CD4-positive, alpha-beta T cell treated with Interleukin-15 for 1 hour (primary cell): ENCODE measurements around the gene PEAK3.

Experiments used
- DNase-seq: peaks from one replicate; pipeline ENCODE4 v3.0.0-alpha.2; 2020

Gene PEAK3, protein sequence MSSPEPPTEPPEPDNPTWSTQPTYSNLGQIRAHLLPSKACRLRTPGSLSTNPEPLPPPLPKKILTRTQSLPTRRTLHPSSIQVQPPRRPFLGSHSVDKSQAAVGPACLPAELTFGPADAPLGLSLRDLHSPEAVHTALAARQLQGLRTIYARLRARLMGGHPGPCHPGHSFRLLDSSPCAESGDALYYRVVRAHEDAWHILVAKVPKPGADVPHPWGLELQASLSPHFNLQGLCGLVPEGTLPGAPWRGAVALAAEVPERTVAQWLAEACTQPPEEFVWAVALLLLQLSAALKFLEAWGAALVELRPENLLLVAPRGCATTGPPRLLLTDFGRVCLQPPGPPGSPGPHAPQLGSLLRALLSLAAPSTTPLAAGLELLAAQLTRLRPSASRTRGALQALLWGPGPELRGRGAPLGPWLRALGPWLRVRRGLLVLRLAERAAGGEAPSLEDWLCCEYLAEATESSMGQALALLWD

DNA sequence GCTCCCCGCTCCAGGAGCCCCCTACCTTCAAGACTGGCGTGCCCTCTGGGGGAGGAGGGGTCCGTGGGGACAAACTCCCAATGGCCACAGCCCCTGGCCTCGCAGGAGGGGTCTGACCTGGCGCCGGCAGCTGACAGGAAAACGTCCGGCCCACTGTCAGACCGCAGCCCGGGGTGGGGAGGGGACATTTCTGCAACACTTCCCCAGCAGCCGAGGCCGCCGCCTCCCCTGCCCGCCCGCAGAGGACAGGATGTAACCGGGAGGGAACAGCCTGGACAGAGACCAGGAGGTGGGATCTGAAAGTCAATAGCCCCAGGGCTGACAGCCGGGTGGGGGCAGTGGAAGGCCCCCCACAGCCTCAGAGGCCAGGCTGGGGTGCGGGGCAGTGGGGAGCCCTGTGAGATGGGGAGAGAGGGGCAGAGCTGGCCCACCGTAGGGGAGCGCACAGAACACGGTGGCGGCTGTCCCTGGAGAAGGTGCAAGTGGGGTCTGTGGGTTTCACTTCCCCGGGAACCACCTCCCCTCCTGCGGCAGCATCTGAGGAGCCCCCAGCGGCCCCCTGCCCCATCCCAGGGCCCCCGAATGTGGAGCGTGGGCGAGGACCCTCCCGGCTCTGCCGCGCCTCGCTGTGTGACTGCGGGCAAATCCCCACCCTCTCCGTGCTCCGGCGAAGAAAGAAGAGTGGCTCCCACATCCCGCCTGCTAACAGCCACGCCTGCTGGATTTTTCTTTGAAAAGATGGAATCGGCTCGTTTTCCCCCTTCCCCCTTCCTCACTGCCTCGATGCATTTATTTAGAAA lies at the start of gene PEAK3:
TSS of gene PEAK3 (minus strand) at position 114 of the 800 bp plus-strand sequence. CDS start 1,244 bp downstream, outside the sequence.
- DNase-seq, result peak; percentile 58

DNA sequence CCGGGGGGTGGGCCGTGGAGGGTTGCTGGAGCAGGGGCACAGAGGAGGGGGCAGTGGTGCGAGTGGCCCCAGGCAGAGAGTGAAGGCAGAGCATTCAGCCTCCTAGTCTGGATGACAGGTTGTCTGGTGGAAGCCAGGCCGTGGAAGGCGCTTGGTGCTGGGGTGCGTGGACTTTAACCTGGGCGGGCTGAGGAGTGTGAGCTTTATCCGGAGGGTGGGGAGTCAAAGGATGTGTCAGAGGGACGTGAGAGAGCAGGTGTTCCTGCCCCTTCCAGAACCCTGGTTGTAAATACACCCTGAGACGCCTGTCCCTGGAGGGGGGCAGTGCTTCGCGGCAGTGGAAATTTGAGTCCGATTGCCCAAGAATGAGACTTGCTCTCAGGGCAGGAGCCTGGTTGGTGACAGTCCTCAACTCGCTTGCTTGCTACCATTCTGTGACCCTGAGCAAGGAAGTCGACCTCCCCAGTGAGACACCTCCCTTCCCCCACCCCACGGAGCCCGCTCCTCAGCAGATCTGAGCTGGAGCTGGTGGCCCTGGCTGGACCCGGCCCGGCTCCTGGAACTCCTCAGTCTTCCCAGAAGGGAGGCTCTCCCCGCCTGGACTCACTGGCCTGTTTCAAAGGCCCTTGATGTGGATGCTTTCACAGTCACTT lies 48.8 kb upstream of the PEAK3 start:
- no peak for DNase-seq

DNA sequence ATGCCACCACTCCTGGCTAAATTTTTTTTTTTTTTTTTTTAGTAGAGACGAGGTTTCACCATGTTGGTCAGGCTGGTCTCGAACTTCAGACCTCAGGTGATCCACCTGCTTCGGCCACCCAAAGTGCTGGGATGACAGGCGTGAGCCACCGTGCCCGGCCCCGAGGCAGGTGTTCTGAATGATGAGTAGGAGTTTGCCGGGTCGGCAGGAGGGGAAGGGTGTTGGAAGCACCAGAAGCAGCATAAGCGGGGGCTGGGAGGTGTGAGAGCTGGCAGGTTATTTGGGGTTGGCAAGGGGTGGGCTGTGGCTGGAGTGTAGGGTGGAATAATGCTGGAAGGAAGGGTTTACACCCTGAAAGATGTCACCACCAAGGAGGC lies 48.3 kb upstream of the PEAK3 start:
- no peak for DNase-seq

DNA sequence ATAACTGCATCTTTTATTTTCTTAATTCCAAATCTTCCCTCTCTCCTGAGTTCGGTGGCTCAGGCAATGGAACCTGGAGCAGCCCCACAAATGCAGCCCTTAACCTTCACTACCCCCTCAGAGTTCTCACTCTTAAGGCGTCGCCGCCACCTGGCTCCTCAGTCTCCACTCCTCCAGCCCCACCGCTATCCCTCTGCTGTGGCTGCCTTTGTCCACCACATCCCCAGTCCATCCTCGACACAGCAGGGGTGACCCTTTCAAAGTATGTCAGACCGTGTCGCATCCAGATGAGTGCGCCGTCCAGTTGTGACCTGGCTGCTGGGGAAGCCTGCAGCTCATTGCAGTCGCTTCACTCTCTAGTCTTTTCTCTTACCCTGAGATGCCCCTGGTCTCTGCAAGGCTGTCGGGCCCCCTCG lies 47.5 kb upstream of the PEAK3 start:
- no peak for DNase-seq

DNA sequence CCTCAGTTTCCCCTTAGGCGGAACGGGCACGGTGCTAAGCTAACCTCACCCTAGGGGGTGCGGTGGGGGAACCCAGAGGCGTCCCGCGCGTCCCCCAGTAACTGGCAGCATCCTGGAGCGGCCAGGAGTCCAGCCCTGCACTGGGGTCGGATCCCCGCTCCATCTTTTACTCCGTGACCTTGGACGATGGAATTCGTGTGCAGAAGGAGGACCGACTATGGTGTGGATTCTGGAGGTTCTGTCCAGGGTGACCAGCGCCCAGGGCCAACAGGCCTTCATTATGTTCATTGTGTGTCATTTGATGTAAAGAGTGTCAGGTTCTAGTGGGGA lies 47.1 kb upstream of the PEAK3 start:
- no peak for DNase-seq

DNA sequence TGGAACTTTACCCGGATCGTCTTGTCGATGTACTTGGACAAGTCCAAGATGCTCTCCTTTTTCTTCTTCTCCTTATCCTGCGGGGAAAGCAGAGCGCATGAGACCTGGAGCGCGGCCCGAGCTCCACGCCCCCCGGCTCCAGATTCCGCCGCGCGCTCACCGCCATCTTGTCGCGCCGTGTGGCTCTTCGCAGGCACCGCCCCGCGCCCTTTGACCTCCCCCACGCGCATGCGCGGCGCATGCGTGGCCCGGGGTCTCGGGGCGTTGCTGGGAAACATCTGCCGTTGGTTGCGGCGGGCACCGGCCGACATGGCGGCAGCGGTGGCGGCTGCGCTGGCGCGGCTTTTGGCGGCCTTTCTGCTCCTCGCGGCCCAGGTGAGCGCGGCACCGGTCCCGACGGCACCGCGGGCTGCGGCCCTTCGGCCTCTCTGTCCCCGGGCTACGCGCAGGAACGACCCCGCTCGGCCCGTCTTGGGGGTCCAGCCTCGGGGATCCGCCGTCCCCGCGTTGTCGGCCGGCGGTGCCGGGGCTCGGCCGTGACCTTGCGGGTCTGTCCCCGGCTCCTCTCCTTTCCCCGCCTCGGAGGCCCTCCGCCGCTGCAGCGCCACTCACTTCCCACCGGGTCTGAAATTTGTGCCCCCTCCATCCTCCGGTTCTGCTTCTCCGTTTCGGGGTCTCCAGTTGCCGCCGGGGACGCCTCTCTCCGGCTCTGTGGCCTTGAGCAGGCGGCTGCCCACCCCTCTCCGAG lies 46.6 kb upstream of the PEAK3 start, which contains the start of the genes LSM7 and SPPL2B:
TSS of gene LSM7 (minus strand) at position 186 of the 748 bp plus-strand sequence. CDS start at position 166, 20 bp downstream.
TSS of gene SPPL2B (plus strand) at position 284 of the 748 bp plus-strand sequence. CDS start at position 310, 26 bp downstream.
- peak; percentile 93 for DNase-seq

DNA sequence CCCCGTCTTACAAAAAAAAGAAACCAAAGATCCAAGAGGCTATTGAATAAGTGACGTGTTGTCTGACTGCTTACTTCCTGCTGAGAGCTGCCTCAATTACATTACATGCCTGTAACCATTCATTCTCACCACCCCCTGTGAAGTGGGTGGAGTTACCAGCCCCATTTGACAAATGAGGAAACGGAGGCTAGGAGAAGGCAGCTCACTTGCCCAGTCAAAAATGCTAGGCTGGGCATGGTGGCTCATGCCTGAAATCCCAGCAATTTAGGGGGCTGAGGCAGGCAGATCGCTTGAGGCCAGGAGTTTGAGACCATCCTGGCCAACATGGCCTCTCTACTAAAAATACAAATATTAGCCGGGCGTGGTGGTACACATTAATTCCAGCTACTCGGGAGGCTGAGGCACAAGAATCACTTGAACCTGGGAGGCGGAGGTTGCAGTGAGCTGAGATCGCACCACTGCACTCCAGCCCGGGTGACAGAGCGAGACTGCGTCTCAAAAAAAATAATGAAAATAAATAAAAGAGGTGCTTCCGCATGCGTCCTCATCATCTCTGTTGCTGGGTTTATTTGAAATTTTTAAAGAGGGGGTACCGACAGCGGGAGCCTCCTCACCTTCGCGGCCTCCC lies 45.9 kb upstream of the PEAK3 start:
- DNase-seq, result peak; percentile 80

DNA sequence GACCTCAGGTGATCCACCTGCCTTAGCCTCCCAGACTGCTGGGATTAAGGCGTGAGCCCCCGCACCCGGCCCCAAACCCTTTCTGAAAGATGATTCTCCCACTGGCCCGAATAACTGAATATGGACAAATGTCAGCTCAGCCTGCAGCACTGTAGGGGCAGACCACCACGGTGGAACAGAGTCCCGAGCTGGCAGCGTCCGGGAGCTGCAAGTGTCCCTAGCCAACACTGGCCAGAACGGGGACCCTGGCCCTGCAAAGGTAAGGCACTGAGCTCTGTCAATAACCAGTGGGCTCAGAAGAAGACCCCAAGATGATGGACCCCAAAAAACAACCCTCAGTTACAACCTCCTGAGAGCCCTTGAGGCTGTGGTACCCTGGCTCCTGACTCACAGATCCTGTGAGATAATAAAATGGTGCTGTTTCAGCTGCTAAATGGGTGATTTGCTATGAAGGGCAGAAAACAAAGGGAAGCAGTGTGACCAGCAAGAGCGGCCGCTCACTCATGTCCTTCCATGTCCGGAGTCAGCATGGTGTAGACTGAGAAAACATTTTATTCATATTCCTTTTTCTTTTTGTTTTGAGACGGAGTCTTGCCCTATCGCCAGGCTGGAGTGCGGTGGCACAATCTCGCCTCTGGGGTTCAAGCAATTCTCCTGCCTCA lies 44.9 kb upstream of the PEAK3 start:
- no peak for DNase-seq

DNA sequence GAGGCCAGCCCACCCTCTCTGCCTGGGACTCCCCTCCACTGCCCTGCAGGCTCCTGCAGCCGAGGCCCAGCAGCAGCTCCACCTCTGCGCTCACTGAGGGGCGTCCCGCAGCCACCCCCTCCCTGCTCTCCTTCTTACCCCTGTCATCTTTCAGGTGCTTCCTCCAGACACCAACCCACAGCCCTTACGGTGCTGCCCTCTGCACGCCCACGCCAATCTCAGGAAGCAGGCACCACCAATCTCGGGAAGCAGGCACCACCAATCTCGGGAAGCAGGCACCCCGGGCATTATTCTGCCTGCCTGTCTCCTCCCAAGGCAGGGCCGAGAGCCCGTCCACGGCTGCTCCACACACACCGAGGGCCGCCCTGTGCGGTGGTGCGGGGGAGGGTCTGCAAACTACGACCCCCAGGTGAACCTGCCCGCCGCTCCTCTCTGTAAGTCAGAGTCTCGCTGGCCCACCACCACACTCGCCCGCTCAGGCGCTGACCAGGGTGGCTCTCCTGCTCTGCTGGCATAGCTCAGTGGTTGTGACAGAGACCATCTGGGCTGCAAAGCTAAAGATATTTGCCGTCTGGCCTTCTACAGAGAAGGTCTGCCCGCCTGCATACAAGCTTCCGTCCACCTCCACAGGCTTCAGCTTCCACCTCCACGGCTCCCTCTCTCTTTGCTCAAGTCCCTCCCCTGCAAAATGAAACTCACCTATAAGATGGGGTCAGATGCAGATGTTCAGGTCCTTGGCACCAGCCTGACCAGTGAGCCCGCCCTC lies 43.5 kb upstream of the PEAK3 start:
- peak; percentile 38 for DNase-seq

DNA sequence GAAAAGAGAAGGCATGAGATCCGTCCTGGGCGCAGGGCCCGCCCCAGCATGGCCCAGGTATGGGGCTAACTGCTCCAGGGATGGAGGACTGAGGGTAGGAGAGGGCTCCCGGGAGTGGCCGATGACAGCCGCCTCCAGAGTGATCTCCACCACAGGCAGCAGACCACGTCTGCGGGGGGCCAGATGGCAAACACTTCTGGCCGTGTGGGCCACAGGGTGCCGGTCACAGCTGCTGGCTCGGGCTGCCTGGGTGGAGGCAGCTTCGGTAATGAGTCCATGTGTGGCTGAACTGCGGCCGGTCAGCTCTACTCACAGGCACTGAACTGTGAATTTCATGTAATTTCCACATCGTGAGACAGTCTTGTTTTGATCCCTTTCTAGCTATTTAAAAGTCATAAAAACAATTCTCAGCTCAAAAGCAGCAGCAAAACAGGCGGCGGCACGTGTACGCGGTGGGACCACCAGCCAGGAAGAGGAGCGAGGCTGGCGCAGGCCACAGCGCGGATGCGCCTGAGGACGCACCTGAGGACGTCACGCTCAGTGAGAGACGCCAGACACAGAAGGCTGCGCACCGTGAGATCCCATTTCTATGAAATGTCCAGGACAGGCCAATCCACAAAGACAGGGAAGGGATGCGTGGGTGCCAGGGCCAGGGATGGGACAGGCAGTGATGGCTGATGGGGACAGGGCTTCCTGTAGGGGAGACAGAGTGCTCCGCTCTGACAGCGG lies 42.4 kb upstream of the PEAK3 start:
- peak; percentile 38 for DNase-seq

DNA sequence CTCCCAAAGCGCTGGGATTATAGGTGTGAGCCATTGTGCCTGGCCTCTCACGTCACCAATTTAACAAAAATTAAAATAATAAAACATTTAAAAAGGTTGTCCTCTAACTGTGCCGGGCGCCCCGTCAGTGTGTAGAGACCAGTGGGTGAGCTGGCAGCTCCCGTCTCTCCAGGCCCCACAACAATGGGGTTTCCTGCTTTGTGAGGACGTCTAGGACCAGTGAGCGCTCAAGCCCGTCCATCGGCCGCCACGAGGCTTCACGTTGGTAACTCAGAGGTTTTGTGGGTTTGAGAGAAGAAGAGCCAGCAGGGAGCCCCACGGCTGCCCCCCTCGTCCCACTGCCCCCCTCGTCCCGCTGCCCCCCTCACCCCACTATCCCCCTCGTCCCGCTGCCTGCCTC lies 41.7 kb upstream of the PEAK3 start:
- no peak for DNase-seq

DNA sequence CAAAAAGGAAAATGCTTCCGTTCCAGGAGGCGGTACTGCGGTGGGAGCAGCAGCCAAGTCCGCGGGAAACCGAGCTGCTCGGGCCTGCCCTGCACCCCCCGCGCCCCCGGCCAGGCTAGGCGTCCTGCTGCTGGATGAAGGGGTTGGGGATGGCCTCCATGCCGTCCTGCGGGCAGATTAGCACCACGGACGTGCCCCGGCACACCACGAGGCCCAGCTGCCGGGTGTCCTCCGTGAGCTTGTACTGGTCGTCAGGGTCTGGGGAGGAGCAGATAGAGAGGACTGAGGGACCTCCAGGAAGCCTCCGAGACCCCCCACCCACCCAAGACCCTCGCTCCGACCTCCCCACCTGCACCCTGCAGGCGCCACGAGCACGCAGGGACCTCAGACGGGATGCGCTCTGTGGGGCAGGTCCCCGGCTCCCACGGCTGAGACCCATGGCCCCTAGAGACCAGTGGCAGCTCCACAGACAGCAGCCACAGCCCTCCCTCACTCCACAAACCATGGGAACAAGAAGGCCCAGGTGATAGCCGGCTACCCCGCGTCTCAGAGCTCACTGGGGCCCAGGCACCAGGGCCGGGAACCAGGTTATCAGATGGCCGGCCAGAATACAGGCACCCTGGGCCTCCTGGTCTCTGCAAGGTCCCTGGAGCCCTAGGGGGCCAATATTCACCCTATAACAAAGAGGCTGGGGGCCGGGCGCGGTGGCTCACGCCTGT lies 39.7 kb upstream of the PEAK3 start:
- no peak for DNase-seq

DNA sequence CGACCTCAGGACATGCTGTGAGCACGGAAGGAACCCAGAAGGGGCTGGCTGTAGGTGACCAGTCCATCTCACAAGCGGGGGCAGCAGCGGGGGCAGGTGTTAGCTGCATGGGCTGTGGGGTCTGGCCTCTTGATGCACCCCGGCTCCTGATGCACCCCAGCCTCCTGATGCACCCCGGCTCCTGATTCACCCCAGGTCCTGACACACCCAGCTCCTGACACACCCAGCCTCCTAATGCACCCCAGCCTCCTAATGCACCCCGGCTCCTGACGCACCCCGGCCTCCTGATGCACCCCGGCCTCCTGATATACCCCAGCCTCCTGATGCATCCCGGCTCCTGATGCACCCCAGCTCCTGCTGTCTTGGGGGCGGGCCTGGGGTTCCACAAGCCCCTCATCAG lies 39.0 kb upstream of the PEAK3 start:
- no peak for DNase-seq

DNA sequence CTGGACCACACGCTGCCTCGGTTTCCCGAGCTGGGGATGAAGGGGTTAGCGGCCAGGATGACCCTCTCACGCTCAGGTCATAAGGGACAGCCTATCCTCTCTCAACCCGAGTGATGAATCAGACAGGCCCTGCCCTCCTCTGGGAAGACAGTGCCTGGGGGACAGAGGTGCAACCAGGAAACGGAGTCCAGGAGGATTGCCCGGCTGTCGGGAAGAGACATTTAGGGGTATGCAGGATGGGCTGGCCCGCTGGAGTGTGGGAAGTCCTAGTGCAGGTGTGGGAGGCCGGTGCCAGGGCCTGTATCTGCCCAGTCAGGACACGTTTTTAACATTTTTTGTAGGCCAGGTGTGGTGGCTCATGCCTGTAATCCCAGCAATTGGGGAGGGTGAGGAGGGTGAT lies 38.1 kb upstream of the PEAK3 start:
- DNase-seq, result no peak

DNA sequence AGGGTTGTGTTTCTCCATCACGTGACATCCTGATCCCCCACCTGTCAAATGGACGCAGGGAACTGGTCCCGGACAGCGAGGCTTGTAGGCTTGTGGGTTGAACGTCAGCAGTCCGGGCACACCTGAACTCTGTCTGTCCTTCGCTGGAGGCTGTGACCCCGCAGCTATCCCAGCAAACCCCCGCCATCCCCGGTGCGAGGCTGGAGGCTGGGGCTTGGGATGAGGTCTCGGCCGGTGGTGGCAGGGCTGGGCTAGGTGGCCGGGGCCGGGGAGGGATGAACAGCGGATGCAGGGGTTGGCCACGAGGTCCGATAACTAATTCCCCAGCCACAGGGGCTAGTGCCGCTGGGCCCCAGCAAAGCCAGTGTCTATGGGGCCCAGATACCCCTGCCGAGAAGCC lies 37.6 kb upstream of the PEAK3 start:
- no peak for DNase-seq

DNA sequence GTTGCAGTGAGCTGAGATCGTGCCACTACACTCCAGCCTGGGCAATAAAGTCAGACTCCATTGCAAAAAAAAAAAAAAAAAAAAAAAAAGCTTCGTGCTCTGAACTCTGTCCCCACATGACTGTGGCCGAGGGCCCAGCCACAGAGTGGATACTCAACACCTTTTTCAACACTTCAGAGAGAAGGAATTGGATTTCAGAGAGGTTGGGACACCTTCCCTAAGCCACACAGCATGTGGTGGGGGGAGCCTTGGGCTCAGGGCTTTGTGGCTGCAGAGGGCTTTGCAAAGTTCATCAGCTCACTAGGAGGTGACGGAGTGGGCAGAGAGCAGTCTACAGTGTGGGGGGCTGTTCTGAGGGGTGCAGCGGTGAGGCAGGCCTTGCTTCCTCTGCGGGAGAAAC lies 36.9 kb upstream of the PEAK3 start:
- DNase-seq, result no peak

DNA sequence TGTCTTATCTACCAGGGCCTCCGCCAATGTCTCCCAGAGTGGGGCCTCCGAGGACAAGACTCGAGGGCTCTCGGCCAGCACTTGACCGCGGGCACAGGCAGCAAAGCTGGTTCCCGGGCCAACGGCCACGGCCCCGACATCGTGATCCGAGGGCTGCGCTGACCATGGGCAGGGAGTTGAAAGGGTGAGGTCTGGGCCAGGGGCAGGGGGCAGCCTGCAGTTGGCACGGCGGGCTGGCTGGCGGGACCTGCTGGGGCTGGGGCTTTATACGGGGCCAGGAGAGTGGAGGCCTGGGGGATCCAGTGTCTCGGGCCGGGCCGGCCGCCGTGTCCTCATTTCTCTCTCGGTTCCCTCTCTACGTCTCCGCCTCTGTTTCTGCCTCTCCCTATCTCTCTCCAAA lies 35.8 kb upstream of the PEAK3 start:
- no peak for DNase-seq

DNA sequence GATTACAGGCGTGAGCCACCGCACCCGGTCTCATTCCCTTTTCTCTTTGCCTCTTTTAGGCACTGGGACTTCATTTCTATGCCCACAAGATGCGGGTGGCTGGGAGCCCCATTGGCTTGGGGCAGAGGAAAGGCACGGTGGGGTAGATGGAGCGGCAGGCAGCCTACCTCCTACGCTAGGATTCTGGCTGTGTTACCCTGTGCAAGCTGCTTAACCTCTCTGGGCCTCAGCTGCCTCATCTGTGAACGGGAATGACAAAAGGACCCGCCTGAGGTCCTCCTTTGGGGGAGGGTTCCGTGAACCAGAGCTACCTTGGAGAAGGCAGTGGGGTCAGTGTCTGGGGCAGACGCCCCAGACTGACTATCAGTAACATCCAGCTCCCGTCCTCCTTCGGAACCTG lies 35.3 kb upstream of the PEAK3 start:
- DNase-seq, result no peak

DNA sequence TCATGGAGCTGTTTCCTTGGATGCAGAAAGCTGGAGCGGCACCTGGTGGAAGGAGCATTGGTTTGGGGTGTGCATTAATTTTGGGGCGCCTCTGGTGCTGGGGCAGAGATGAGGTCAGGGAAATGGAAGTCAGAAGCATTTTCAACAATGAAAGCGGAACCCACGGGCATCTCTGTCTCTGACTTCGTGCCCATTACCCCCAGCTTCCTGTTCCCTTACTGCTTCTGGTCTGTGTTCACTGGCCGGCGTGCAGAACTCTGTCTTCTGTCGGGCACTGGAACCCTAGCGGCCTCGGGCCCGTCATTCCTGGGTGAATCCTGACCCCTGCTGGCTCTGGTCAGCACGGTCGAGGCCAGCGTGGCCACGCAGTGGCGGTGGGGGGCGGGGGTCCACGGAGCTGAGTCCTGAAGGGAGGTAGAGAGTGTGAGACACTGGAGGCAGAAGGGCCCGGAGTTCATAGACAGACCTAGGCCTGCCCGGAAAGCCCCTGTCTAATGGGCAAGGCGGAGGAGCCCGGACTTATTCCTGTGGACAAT lies 33.9 kb upstream of the PEAK3 start:
- DNase-seq, result peak; percentile 78
